GM18526 (cell line): Measurements from ENCODE around the gene NUFIP1.

Source experiments
- POLR2A ChIP-seq: IDR thresholded peaks from 3 replicates; pipeline ENCODE4 v1.6.1; 2011; ENCODE audit not compliant: insufficient read length; ENCODE audit errors: extremely low read depth

The NUFIP1 gene

GRCh38 chr13:44989071-44989889 lies at the start of gene NUFIP1, which contains the start of gene GPALPP1:
NUFIP1 (minus strand) TSS chr13:44989471; CDS start chr13:44989436, 35 bp downstream.
GPALPP1 (plus strand) TSS chr13:44989538; CDS start chr13:44989655, 117 bp downstream.
- peak; percentile 56 for TF ChIP-seq POLR2A

GRCh38 chr13:45036206-45036605 lies 46.9 kb upstream of the NUFIP1 start:
- TF ChIP-seq POLR2A: no peak

- no peak for TF ChIP-seq POLR2A
Measured at GRCh38 chr13:45034342-45034741, 45.1 kb upstream of the NUFIP1 start.

DNA sequence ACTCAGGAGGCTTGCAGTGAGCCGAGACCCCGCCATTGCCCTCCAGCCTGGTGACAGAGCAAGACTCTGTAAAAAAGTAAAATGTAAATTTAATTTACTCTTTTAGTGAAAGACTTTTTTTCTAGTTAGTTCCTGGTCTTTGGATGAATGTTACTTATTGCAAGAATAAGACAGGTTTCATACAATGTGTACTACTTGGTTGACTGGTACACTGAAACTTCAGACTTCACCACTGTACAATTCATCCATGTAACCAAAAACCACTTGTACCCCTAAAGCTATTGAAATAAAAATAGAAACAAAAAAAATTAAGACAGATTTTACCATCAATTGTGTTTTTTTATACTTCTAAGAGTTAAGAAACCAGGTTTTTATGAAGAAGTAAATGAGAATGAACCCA lies 35.6 kb upstream of the NUFIP1 start:
- no peak for TF ChIP-seq POLR2A

- no peak for TF ChIP-seq POLR2A
Measured at GRCh38 chr13:45021250-45021649, 32.0 kb upstream of the NUFIP1 start.

DNA sequence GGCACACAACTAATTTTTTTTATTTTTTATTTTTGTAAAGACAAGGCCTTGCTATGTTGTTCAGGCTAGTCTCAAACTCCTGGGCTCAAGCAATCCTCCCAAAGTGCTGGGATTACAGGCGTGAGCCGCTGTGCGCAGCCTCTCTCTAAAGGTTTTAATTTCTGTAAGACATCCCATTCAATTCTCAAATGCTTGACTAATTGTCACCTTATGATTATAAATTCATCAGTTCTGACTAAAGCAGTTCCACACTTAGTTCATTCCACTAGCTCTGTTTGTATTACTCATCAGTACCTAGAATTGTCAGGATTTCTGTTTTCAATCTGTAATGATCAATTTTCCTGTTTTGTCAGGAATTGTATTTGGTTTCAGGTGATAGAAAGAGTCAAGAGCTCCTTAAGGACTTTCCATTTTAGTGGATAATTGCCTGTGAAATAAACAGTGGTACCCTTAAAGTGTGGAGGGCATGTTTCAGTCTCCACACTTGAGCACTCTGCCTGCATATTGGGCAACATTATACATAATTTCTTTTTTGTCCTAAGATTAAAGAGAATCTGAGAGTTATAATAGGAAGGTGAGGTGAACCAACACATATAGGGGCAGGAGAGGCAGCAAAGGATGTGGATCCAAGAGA lies 27.6 kb upstream of the NUFIP1 start:
- TF ChIP-seq POLR2A: no peak

GRCh38 chr13:45015300-45015699 lies 26.0 kb upstream of the NUFIP1 start:
- no peak for TF ChIP-seq POLR2A

- no peak for TF ChIP-seq POLR2A
Measured at GRCh38 chr13:45011198-45011597, 21.9 kb upstream of the NUFIP1 start.

DNA sequence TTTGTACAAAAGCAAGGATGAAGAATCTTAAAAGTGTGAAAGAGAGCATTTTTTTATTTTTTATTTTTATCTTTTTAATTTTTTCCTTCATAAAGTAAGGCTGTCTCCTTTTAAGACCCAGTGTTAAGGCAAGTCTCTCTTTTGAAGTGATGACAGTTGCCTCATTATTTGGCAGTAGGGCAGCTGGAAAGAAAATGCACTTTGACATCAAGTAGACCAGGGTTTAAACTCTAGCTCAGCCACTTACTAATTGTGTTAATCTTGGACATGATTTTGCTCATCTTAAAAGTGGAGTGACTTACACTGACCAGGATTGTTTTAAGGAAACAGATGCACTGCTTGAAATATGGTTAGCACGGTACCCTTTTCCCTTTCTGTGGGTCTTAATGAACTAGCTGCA lies 18.6 kb upstream of the NUFIP1 start:
- no peak for TF ChIP-seq POLR2A

GRCh38 chr13:45007225-45007624 lies 18.0 kb upstream of the NUFIP1 start:
- TF ChIP-seq POLR2A: no peak

- TF ChIP-seq POLR2A: no peak
Measured at GRCh38 chr13:45004096-45004495, 14.8 kb upstream of the NUFIP1 start.

- no peak for TF ChIP-seq POLR2A
Measured at GRCh38 chr13:45003417-45003816, 14.1 kb upstream of the NUFIP1 start.

GRCh38 chr13:44989941-44990340 lies 670 bp upstream of the NUFIP1 start:
- TF ChIP-seq POLR2A: no peak

GRCh38 chr13:44978328-44978727 lies 10.9 kb downstream of the NUFIP1 start:
- no peak for TF ChIP-seq POLR2A

- no peak for TF ChIP-seq POLR2A
Measured at GRCh38 chr13:44976949-44977583, 12.2 kb downstream of the NUFIP1 start.

GRCh38 chr13:44976196-44976595 lies 13.1 kb downstream of the NUFIP1 start:
- TF ChIP-seq POLR2A: no peak
